Endodermal cell (in vitro differentiated cells): ENCODE results near the gene WDR45. TPM values are rescaled to one million over a fixed set of nuclear protein-coding genes. Genes with fewer than 3 reads are reported as not detected.

ENCODE experiments used
- DNase-seq: peaks from one replicate; pipeline ENCODE4 v3.0.0-alpha.2; 2017
- H3K27ac ChIP-seq: 2 replicates; pipeline ENCODE4 v1.5.1; 2013; ENCODE audit warnings: mild to moderate bottlenecking, low read depth, low read length, moderate library complexity
- H3K27me3 ChIP-seq: 2 replicates; pipeline ENCODE4 v1.6.1; 2013; ENCODE audit warnings: mild to moderate bottlenecking, low read length, moderate library complexity; ENCODE audit not compliant: insufficient read depth, control insufficient read depth, poor library complexity, severe bottlenecking
- H3K36me3 ChIP-seq: 2 replicates; pipeline ENCODE4 v1.7.0; 2013; ENCODE audit warnings: mild to moderate bottlenecking, low read length, moderate library complexity; ENCODE audit not compliant: control insufficient read depth, insufficient read depth
- H3K4me1 ChIP-seq: one replicate; pipeline ENCODE4 v1.7.0; 2013; ENCODE audit warnings: low read length; ENCODE audit not compliant: control insufficient read depth, insufficient read depth
- H3K4me3 ChIP-seq: 2 replicates; pipeline ENCODE4 v1.5.1; 2013; ENCODE audit warnings: mild to moderate bottlenecking, low read length, moderate library complexity
- H3K9ac ChIP-seq: 2 replicates; pipeline ENCODE4 v1.6.1; 2013; ENCODE audit warnings: mild to moderate bottlenecking, low read length, moderate library complexity; ENCODE audit not compliant: poor library complexity, severe bottlenecking; ENCODE audit errors: extremely low read depth
- H3K9me3 ChIP-seq: 2 replicates; pipeline ENCODE4 v1.6.1; 2013; ENCODE audit warnings: mild to moderate bottlenecking, low read length, moderate library complexity; ENCODE audit not compliant: control insufficient read depth
- H3K27ac Mint-ChIP-seq: 2 replicates; pipeline ENCODE4 v1.8.0; 2020; ENCODE audit warnings: mixed read lengths
- H3K27me3 Mint-ChIP-seq: 2 replicates; pipeline ENCODE4 v1.8.0; 2021; ENCODE audit warnings: mild to moderate bottlenecking, mixed read lengths; ENCODE audit not compliant: insufficient read depth
- H3K36me3 Mint-ChIP-seq: 2 replicates; pipeline ENCODE4 v1.8.0; 2020; ENCODE audit warnings: low read depth, mixed read lengths
- H3K4me1 Mint-ChIP-seq: 2 replicates; pipeline ENCODE4 v1.8.0; 2020; ENCODE audit warnings: mixed read lengths
- H3K4me3 Mint-ChIP-seq: 2 replicates; pipeline ENCODE4 v1.8.0; 2020; ENCODE audit warnings: mild to moderate bottlenecking, moderate library complexity, mixed read lengths
- H3K9me3 Mint-ChIP-seq: 2 replicates; pipeline ENCODE4 v1.8.0; 2020; ENCODE audit warnings: mild to moderate bottlenecking, mixed read lengths
- WGBS, 2 experiments: methylation state at CpG; one replicate each; pipeline versions ENCODE4 v1.1.5 to v1.1.7; 2013; ENCODE audit warnings: missing lambda C conversion rate in 2 of 2, mixed read lengths in 1 of 2; ENCODE audit not compliant: insufficient coverage in 1 of 2, insufficient read length in 1 of 2; 5-methylcytosine and 5-hydroxymethylcytosine counted together
- total RNA-seq, 2 donors: library from RNA; stranded (reverse); fragmentation: NEBNext Ultra II Directional in 1 of 2; extraction: Animal tissue kit (Norgen Biotek cat#: 25700) in 1 of 2; gene quantifications; 2 replicates in 1 of 2; 3 replicates in 1 of 2; pipeline ENCODE4 v1.2.1, GENCODE V29; 2021
- TF ChIP-seq, protein P1 (sequence below): fragments of 200-600 bp; sonication (generic); conservative IDR thresholded peaks from 2 replicates; pipeline ENCODE4 v1.5.0; 2021; ENCODE audit warnings: antibody characterized with exemption, mild to moderate bottlenecking

The WDR45 gene
- total RNA-seq, 2 donors from 2014 or later, result 29.8 to 42.5 TPM

DNA sequence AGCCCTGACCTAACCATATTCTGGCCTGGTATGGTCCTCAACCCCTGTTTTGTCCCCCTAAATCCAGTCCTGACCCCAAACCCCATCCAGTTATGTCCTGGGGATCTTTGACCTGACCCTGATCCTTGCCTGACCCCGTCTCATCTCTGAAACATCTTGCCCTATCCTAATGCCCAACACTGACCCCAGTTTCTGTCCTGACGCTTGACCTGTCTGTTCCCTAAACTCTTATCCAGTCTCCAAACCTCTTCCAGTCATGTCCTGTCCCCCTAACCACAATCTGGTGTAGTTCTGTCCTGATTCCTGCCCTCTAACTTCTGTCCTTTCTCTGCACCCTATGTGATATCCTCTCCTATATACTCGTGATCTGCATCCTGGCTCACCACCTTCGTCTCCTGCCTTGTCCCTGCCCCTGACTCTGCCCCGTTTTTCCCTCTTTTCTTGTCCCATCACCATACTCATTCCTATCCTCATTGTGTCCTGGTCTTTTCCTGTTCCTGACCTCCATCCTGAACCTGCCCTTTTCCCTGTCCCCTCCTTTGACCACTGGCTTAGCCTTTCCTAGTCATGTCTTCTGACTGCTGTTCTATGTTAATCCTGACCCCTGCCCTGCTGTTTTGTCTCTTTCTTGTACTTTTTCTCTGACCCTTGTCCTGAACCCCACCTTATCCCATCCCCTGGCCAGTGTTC lies 25.5 kb downstream of the WDR45 start:
- Histone ChIP-seq H3K27me3 (no peaks in the 10 kb centered on the region), H3K9ac (no peak overlapping the region), H3K4me1 (no peaks in the 10 kb centered on the region), H3K27ac (no peak overlapping the region), H3K36me3 (no peaks in the 10 kb centered on the region), H3K9me3 (no peaks in the 10 kb centered on the region), H3K4me3 (peak overlapping the region; percentile 84)
- Mint-ChIP-seq H3K27ac (peak overlapping the region; percentile 76), H3K36me3 (no peaks in the 10 kb centered on the region), H3K9me3 (peaks cover 72% of the 10 kb centered on the region), H3K27me3 (no peaks in the 10 kb centered on the region), H3K4me1 (peaks cover 7% of the 10 kb centered on the region), H3K4me3 (peak overlapping the region; percentile 70)
- DNase-seq, result no peak
- TF ChIP-seq, protein P1, sequence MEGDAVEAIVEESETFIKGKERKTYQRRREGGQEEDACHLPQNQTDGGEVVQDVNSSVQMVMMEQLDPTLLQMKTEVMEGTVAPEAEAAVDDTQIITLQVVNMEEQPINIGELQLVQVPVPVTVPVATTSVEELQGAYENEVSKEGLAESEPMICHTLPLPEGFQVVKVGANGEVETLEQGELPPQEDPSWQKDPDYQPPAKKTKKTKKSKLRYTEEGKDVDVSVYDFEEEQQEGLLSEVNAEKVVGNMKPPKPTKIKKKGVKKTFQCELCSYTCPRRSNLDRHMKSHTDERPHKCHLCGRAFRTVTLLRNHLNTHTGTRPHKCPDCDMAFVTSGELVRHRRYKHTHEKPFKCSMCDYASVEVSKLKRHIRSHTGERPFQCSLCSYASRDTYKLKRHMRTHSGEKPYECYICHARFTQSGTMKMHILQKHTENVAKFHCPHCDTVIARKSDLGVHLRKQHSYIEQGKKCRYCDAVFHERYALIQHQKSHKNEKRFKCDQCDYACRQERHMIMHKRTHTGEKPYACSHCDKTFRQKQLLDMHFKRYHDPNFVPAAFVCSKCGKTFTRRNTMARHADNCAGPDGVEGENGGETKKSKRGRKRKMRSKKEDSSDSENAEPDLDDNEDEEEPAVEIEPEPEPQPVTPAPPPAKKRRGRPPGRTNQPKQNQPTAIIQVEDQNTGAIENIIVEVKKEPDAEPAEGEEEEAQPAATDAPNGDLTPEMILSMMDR, result no peak
- 85 to 92% methylated on average over 4 to 5 of the region's 5 CpGs for WGBS, 2 experiments

DNA sequence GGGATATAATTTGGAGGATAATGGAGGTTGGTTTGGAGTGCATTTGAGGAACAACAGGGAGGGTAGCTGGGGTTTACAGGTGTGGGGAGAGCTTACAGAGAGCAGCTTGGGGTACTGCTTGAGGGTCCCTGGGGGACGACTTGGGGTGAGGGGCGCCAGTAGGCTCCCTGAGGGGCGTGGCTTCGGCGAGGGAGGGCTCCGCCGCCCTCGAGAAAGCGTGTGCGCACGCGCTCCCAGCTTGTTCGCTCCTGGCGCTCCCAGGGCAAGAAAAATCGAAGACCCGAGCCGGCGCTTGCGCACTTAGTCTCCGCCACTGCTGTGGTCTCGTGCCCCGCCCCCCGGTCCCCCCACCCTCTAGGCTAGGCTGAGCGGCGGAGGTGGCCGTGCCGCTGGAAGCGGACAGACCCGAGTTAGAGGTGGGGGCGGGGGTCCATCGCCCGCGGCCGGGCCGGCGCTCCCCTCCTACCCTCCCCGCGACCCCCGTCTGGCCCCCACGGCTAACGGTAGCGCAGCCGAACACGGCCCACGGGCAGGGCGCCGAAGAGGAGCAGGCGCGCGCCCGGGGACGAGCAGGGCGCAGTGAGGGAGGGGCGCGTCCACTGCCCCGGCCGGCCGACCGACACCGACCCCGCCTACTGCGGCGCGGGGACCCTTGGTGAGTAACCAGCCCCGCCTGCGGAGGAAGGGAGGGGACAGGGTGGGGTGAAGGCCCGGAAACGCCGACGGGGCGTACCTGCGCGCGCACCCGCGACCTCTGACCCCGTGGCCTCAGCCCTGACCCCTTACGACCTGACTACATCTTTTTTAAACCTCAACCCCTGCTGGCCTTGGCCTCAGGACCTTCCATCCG lies 26.2 kb downstream of the WDR45 start:
- peaks cover 7% of the 10 kb centered on the region for H3K4me1 Mint-ChIP-seq
- peaks cover 76% of the 10 kb centered on the region for H3K9me3 Mint-ChIP-seq
- no peaks in the 10 kb centered on the region for H3K27me3 Mint-ChIP-seq
- peak; percentile 90 for DNase-seq
- Histone ChIP-seq H3K27ac (no peak overlapping the region), H3K9me3 (no peaks in the 10 kb centered on the region), H3K27me3 (no peaks in the 10 kb centered on the region), H3K36me3 (no peaks in the 10 kb centered on the region), H3K4me3 (peak overlapping the region; percentile 84), H3K9ac (peak overlapping the region; percentile 30), H3K4me1 (no peaks in the 10 kb centered on the region)
- H3K27ac Mint-ChIP-seq, result peak overlapping the region; percentile 76
- peak overlapping the region; percentile 70 for H3K4me3 Mint-ChIP-seq
- 1% methylated on average over 57 of the region's 79 CpGs; no CpG with 5 or more reads in 1 of the 2 experiments for WGBS, 2 experiments
- no peaks in the 10 kb centered on the region for H3K36me3 Mint-ChIP-seq
- TF ChIP-seq, protein P1, result no peak

DNA sequence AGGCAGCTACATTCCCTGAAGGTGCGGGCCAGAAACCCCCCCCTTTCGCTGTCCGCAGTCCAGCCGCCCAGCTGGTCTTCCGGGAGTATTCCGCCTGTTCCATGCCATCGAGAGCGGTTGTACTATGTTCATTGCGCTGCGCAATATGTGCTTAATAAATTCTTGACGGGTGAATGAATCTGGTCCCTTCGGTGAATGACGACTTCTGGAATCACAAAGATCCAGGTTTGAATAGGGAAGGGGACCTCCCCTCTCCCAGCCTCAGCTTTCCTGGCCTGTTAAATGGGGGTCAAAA lies 35.8 kb downstream of the WDR45 start:
- no peaks in the 10 kb centered on the region for H3K27me3 Mint-ChIP-seq
- H3K4me1 Mint-ChIP-seq, result peaks cover 18% of the 10 kb centered on the region
- TF ChIP-seq, protein P1, result no peak
- peak overlapping the region; percentile 83 for H3K4me3 Mint-ChIP-seq
- DNase-seq, result no peak
- H3K36me3 ChIP-seq, result peaks cover 6% of the 10 kb centered on the region
- no peak overlapping the region for H3K9ac ChIP-seq
- 30% methylated on average over 13 of the region's 13 CpGs; no CpG with 5 or more reads in 1 of the 2 experiments for WGBS, 2 experiments
- peak overlapping the region; percentile 67 for H3K4me3 ChIP-seq
- peaks cover 8% of the 10 kb centered on the region for H3K36me3 Mint-ChIP-seq
- no peaks in the 10 kb centered on the region for H3K9me3 ChIP-seq
- no peak overlapping the region for H3K27ac ChIP-seq
- no peaks in the 10 kb centered on the region for H3K27me3 ChIP-seq
- H3K9me3 Mint-ChIP-seq, result peaks cover 78% of the 10 kb centered on the region
- H3K4me1 ChIP-seq, result peaks cover 3% of the 10 kb centered on the region
- peak overlapping the region; percentile 90 for H3K27ac Mint-ChIP-seq
